B cell (primary cell): ENCODE results near the gene DGAT2L6. TPM values are rescaled to one million over a fixed set of nuclear protein-coding genes. Genes with fewer than 3 reads are reported as not detected.

Experiments used
- ATAC-seq: fragments of 200-7000 bp; cut with Tn5 transposase; one replicate; pipeline ENCODE4 v1.10.0; 2021; ENCODE audit warnings: low read depth, mild to moderate bottlenecking, moderate number of reproducible peaks, moderate library complexity
- CTCF ChIA-PET: fragments of 350-600 bp; sonication (Branson Sonifier 250); formaldehyde crosslinking; loops from one replicate; lab custom pipeline; 2021; ENCODE audit warnings: antibody characterized with exemption, inconsistent platforms; lab: Charles Lee
- POLR2A ChIA-PET: fragments of 350-600 bp; sonication (Branson Sonifier 250); formaldehyde crosslinking; loops from one replicate; lab custom pipeline; 2021; ENCODE audit warnings: antibody characterized with exemption; lab: Charles Lee
- DNase-seq: peaks from one replicate; pipeline ENCODE4 v3.0.0; 2013
- H2AFZ ChIP-seq: 2 replicates; pipeline ENCODE4 v1.6.1; 2012; ENCODE audit warnings: mild to moderate bottlenecking, low read depth, low read length; ENCODE audit not compliant: insufficient read depth, poor library complexity, severe bottlenecking
- H3K27ac ChIP-seq, 2 donors: 1 replicate in 1 of 2; 2 replicates in 1 of 2; pipeline ENCODE4 v1.5.1; 2012 to 2013; ENCODE audit warnings: low read length in 2 of 2, mild to moderate bottlenecking in 2 of 2, moderate library complexity in 1 of 2
- H3K27me3 ChIP-seq, 4 experiments: fragments of 200-600 bp in 1 of 4; sonication (generic) in 1 of 4; replicated peaks in 1 of 4; 1 replicate in 2 of 4; 2 replicates in 2 of 4; pipeline versions ENCODE4 v1.6.1 to v1.7.0; 2013 to 2016; ENCODE audit warnings: low read length in 3 of 4, mild to moderate bottlenecking in 2 of 4, mixed read lengths in 1 of 4, moderate library complexity in 1 of 4; ENCODE audit not compliant: insufficient read depth in 4 of 4, control insufficient read depth in 3 of 4; ENCODE audit errors: control extremely low read depth in 1 of 4
- H3K36me3 ChIP-seq, 2 experiments: replicated peaks in 1 of 2; 1 replicate in 1 of 2; 2 replicates in 1 of 2; pipeline versions ENCODE4 v1.6.1 to v1.7.1; 2013; ENCODE audit warnings: low read length in 1 of 2; ENCODE audit not compliant: insufficient read depth in 2 of 2, control insufficient read depth in 1 of 2; ENCODE audit errors: control extremely low read depth in 1 of 2, extremely low read depth in 1 of 2
- H3K4me1 ChIP-seq, 2 donors: fragments of 200-600 bp in 1 of 2; sonication (generic) in 1 of 2; 1 replicate in 1 of 2; 2 replicates in 1 of 2; pipeline versions ENCODE4 v1.5.1 to v1.6.1; 2013 to 2017; ENCODE audit warnings: low read length in 2 of 2; ENCODE audit not compliant: control insufficient read depth in 2 of 2, insufficient read depth in 2 of 2
- H3K4me2 ChIP-seq: replicated peaks from 2 replicates; pipeline ENCODE3; 2012; ENCODE audit warnings: mild to moderate bottlenecking, low read depth, low read length; ENCODE audit not compliant: poor library complexity, severe bottlenecking
- H3K4me3 ChIP-seq, 5 experiments: fragments of 200-600 bp in 1 of 5; sonication (generic) in 1 of 5; 1 replicate in 3 of 5; 2 replicates in 2 of 5; pipeline versions ENCODE4 v1.5.1 to v1.7.0; 2011 to 2016; ENCODE audit warnings: low read length in 4 of 5, mild to moderate bottlenecking in 4 of 5, low read depth in 2 of 5, control low read depth in 1 of 5, moderate library complexity in 1 of 5; ENCODE audit not compliant: insufficient read depth in 1 of 5; ENCODE audit errors: control extremely low read depth in 1 of 5, extremely low read depth in 1 of 5
- H3K79me2 ChIP-seq: fragments of 200-600 bp; sonication (generic); one replicate; pipeline ENCODE4 v1.6.0; 2016; ENCODE audit warnings: low read length; ENCODE audit not compliant: control insufficient read depth, insufficient read depth
- H3K9ac ChIP-seq: fragments of 200-600 bp; sonication (generic); 2 replicates; pipeline ENCODE4 v1.6.1; 2017; ENCODE audit warnings: mild to moderate bottlenecking, low read length, moderate library complexity
- H3K9me3 ChIP-seq, 3 donors: one replicate each; pipeline versions ENCODE4 v1.6.1 to v1.7.1; 2013; ENCODE audit warnings: low read length in 2 of 3; ENCODE audit not compliant: control insufficient read depth in 2 of 3, insufficient read depth in 1 of 3; ENCODE audit errors: control extremely low read depth in 1 of 3
- H4K20me1 ChIP-seq: 2 replicates; pipeline ENCODE4 v1.6.0; 2012; ENCODE audit warnings: mild to moderate bottlenecking, low read length; ENCODE audit not compliant: insufficient read depth, control insufficient read depth, poor library complexity, severe bottlenecking
- H3K27ac Mint-ChIP-seq: one replicate; pipeline ENCODE4 v1.8.0; 2021; ENCODE audit warnings: mixed read lengths
- H3K27me3 Mint-ChIP-seq: one replicate; pipeline ENCODE4 v1.8.0; 2021; ENCODE audit warnings: mixed read lengths
- H3K4me1 Mint-ChIP-seq: one replicate; pipeline ENCODE4 v1.8.0; 2021; ENCODE audit warnings: mixed read lengths
- H3K4me3 Mint-ChIP-seq: one replicate; pipeline ENCODE4 v1.8.0; 2021; ENCODE audit warnings: mixed read lengths
- H3K9me3 Mint-ChIP-seq: one replicate; pipeline ENCODE4 v1.8.0; 2022; ENCODE audit warnings: mixed read lengths; ENCODE audit not compliant: insufficient read depth
- EZH2 ChIP-seq: IDR thresholded peaks from 2 replicates; pipeline ENCODE4 v1.6.1; 2012; ENCODE audit warnings: borderline replicate concordance, low read depth, mild to moderate bottlenecking, moderate library complexity, low read length; ENCODE audit not compliant: insufficient read depth, poor library complexity, severe bottlenecking
- WGBS: methylation state at CpG from one replicate; pipeline ENCODE4 v1.1.5; 2013; ENCODE audit warnings: missing lambda C conversion rate; ENCODE audit not compliant: insufficient coverage; 5-methylcytosine and 5-hydroxymethylcytosine counted together
- intact Hi-C: fragments of 100-400 bp; cut with micrococcal nuclease; formaldehyde crosslinking; loops from one replicate; pipeline ENCODE4 v1.10.0; 2022
- polyA plus RNA-seq: library from polyadenylated mRNA; depleted of rRNA; stranded (reverse); fragments of >200 nt; gene quantifications from 2 replicates; pipeline ENCODE4 v1.2.3, GENCODE V29; 2012
- total RNA-seq, 2 donors: library from RNA; stranded (reverse); fragments of 120-200 nt in 1 of 2; gene quantifications; 1 replicate in 1 of 2; 2 replicates in 1 of 2; pipeline versions ENCODE4 v1.2.3 to v1.2.4, GENCODE V29; 2013 to 2022
- TF ChIP-seq, protein P1 (sequence below): fragments of 200-600 bp; IDR thresholded peaks from one replicate; pipeline ENCODE4 v1.8.0; 2022; ENCODE audit warnings: antibody characterized with exemption, mild to moderate bottlenecking

The DGAT2L6 gene
- total and polyA plus RNA-seq, 2 donors (not counting 1 experiment from before 2014, with no cell fraction given) = not detected

DNA sequence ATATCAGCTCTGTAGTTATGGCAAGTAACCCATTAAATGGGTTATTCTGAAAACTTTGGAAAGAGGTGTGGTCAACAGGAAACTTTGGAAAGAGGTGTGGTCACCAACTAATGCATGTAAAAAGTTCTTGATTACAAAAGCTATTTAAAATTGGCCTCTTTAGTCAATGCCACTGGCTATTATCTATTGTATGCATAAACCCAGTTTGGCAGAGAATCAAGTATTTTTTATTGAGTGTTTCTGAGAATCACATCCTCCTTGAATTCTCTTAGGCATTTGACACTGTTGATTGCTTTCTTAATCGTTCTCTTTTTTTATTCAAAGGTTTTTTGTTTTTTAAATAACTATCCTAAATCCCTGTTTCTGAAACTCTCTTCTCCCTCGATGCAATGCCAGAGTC, 75.2 kb downstream of the DGAT2L6 start:
- ChIA-PET CTCF (no interaction called here), POLR2A (no interaction called here)
- H3K27me3 ChIP-seq = no peaks in the 10 kb centered on the region
- intact Hi-C loops = no loop called here
- Mint-ChIP-seq H3K4me1 (no peaks in the 10 kb centered on the region), H3K9me3 (no peaks in the 10 kb centered on the region), H3K4me3 (no peak overlapping the region), H3K27me3 (no peaks in the 10 kb centered on the region), H3K27ac (no peak overlapping the region)
- H3K27ac ChIP-seq = no peak overlapping the region
- DNase-seq (no peak), ATAC-seq (no peak)
- H3K79me2 ChIP-seq = no peaks in the 10 kb centered on the region
- H3K36me3 ChIP-seq = no peaks in the 10 kb centered on the region
- H3K4me3 ChIP-seq = no peak overlapping the region
- H3K4me2 ChIP-seq = no peak overlapping the region
- no peak overlapping the region for H2AFZ ChIP-seq
- no peaks in the 10 kb centered on the region for H3K9me3 ChIP-seq
- H3K9ac ChIP-seq = no peak overlapping the region
- WGBS = 83% methylated on average over 1 of the region's 2 CpGs
- H4K20me1 ChIP-seq = no peaks in the 10 kb centered on the region
- TF ChIP-seq, protein P1, sequence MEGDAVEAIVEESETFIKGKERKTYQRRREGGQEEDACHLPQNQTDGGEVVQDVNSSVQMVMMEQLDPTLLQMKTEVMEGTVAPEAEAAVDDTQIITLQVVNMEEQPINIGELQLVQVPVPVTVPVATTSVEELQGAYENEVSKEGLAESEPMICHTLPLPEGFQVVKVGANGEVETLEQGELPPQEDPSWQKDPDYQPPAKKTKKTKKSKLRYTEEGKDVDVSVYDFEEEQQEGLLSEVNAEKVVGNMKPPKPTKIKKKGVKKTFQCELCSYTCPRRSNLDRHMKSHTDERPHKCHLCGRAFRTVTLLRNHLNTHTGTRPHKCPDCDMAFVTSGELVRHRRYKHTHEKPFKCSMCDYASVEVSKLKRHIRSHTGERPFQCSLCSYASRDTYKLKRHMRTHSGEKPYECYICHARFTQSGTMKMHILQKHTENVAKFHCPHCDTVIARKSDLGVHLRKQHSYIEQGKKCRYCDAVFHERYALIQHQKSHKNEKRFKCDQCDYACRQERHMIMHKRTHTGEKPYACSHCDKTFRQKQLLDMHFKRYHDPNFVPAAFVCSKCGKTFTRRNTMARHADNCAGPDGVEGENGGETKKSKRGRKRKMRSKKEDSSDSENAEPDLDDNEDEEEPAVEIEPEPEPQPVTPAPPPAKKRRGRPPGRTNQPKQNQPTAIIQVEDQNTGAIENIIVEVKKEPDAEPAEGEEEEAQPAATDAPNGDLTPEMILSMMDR = no peak
- TF ChIP-seq EZH2 = no peak
- no peaks in the 10 kb centered on the region for H3K4me1 ChIP-seq

DNA sequence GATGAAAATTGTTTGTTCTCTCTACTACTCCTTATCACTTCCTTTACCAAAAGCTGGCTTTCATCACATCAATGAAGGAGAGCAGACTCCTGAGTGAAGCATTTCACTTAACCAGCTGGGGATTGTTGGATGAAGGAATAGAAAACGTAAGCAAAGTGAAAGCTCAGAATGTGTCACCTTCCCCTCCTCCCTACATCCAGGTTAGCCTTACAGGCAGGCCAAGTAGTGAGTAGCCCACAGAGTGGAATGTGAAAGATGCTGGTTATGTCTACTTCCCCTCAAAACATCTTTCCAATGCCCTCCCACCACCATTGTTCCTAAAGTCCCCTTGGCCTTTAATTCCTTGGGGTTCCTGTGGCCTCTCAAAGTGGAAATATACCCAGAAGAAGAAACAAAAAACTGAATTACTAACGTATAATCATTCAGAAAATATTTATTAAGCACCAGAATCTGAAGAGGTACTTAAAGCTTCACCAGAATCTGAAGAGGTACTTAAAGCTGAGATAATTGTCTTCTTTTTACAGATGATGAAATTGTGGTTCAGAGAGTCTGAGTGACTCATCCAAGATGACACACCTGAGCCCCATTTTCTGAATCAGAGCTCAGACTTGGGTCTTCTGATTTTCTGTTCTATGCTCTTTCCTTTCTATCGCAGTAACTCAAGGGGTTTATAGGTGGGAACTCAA, 76.2 kb downstream of the DGAT2L6 start:
- ChIA-PET POLR2A (no interaction called here), CTCF (no interaction called here)
- H3K4me3 Mint-ChIP-seq = no peak overlapping the region
- no peaks in the 10 kb centered on the region for H4K20me1 ChIP-seq
- no peaks in the 10 kb centered on the region for H3K9me3 Mint-ChIP-seq
- no peaks in the 10 kb centered on the region for H3K79me2 ChIP-seq
- H3K27ac Mint-ChIP-seq = no peak overlapping the region
- no peak for ATAC-seq
- no peak overlapping the region for H3K4me3 ChIP-seq
- no CpG with 5 or more reads among the region's 3 CpGs for WGBS
- no peaks in the 10 kb centered on the region for H3K4me1 Mint-ChIP-seq
- no peaks in the 10 kb centered on the region for H3K9me3 ChIP-seq
- H3K27ac ChIP-seq = no peak overlapping the region
- DNase-seq = no peak
- intact Hi-C loops = no loop called here
- TF ChIP-seq EZH2 = no peak
- TF ChIP-seq, protein P1 = no peak
- H3K4me1 ChIP-seq = no peaks in the 10 kb centered on the region
- no peak overlapping the region for H2AFZ ChIP-seq
- no peaks in the 10 kb centered on the region for H3K27me3 ChIP-seq
- no peaks in the 10 kb centered on the region for H3K36me3 ChIP-seq
- H3K27me3 Mint-ChIP-seq = no peaks in the 10 kb centered on the region
- H3K4me2 ChIP-seq = no peak overlapping the region
- H3K9ac ChIP-seq = no peak overlapping the region
